ENCODE results near the gene AP2A1.

DNA sequence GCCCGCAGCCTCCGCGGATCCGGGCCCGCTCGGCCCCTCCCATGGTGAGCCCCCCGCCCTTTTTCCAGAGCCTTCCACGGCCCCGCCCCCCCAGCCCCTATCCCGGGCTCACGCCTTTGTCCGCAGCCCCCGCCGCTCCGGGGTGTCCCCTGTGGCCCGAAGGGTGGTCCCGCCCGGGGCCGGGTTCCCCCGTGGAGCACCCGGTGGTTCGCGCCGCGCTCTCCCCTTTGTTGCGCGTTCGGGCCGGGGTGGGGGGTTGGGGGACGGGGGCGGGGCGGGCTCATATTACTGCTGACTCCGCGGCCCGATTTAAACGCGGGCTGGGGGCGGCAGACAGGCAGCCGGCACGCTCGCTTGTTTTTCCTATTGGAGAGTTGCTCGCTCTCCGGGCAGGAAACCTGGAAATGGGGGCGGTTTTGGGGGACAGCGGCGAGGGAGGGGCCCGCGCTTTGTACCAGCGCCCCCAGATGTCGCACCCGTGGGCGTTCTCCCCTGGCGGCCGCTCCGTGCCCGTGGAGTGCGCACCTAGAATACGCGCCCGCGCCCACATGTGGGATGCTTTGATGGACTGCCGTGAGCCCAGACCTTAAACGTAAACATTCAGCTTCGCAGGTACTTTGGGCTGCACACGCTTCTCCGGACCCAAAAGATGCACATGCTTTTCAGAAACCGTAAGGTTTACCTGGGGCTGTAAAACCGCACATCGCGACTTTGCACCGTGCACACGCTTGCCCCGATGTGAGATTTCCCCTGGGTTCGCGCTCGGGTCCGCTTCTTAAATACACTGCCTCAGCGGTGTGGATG is 84.9 kb downstream of the AP2A1 start:
- TF ChIP-seq, protein P1, sequence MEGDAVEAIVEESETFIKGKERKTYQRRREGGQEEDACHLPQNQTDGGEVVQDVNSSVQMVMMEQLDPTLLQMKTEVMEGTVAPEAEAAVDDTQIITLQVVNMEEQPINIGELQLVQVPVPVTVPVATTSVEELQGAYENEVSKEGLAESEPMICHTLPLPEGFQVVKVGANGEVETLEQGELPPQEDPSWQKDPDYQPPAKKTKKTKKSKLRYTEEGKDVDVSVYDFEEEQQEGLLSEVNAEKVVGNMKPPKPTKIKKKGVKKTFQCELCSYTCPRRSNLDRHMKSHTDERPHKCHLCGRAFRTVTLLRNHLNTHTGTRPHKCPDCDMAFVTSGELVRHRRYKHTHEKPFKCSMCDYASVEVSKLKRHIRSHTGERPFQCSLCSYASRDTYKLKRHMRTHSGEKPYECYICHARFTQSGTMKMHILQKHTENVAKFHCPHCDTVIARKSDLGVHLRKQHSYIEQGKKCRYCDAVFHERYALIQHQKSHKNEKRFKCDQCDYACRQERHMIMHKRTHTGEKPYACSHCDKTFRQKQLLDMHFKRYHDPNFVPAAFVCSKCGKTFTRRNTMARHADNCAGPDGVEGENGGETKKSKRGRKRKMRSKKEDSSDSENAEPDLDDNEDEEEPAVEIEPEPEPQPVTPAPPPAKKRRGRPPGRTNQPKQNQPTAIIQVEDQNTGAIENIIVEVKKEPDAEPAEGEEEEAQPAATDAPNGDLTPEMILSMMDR (IDR thresholded peaks at IDR 0.05): no peak
- TF ChIP-seq POLR2A (IDR thresholded peaks at IDR 0.05): no peak

All from right lobe of liver (tissue), 4 donors.